Heart right ventricle (tissue), 16 donors: ENCODE data around the gene ADM2. TPM values are rescaled to one million over a fixed set of nuclear protein-coding genes. Genes with fewer than 3 reads are reported as not detected.
A peak's percentile ranks its signal among the peaks of the same experiment; 100 is the strongest.

Source experiments
- ATAC-seq, 8 donors: fragments of 200-7000 bp; cut with Tn5 transposase; one replicate each; pipeline ENCODE4 v1.9.1; 2020; ENCODE audit warnings: mild to moderate bottlenecking in 8 of 8, moderate library complexity in 8 of 8, moderate number of reproducible peaks in 1 of 8
- DNase-seq, 2 donors: peaks; one replicate each; pipeline ENCODE4 v3.0.0-alpha.2; 2020
- H3K27ac ChIP-seq, 10 donors: fragments of 200-600 bp; sonication (generic) in 2 of 10; one replicate each; pipeline versions ENCODE4 v1.5.0 to v1.8.0; 2020 to 2022; ENCODE audit warnings: mild to moderate bottlenecking in 3 of 10
- H3K27me3 ChIP-seq, 7 donors: fragments of 200-600 bp; one replicate each; pipeline ENCODE4 v1.8.0; 2021 to 2022; ENCODE audit warnings: mild to moderate bottlenecking in 2 of 7
- H3K36me3 ChIP-seq, 9 donors: fragments of 200-600 bp; sonication (generic) in 1 of 9; one replicate each; pipeline versions ENCODE4 v1.5.0 to v1.8.0; 2020 to 2022; ENCODE audit warnings: mild to moderate bottlenecking in 2 of 9
- H3K4me1 ChIP-seq, 9 donors: fragments of 200-600 bp; sonication (generic) in 1 of 9; one replicate each; pipeline versions ENCODE4 v1.5.0 to v1.8.0; 2020 to 2022; ENCODE audit warnings: mild to moderate bottlenecking in 4 of 9
- H3K4me3 ChIP-seq, 10 donors: fragments of 200-600 bp; sonication (generic) in 2 of 10; one replicate each; pipeline versions ENCODE4 v1.5.0 to v1.8.0; 2020 to 2022; ENCODE audit warnings: mild to moderate bottlenecking in 7 of 10, moderate library complexity in 2 of 10
- H3K9me3 ChIP-seq, 11 donors: fragments of 200-600 bp in 10 of 11; sonication (generic) in 2 of 11; one replicate each; pipeline versions ENCODE4 v1.5.0 to v1.8.0; 2013 to 2022; ENCODE audit warnings: mild to moderate bottlenecking in 2 of 11, control low read depth in 1 of 11, moderate library complexity in 1 of 11
- CTCF ChIP-seq, 9 donors: fragments of 200-600 bp; sonication (generic) in 2 of 9; IDR thresholded peaks; one replicate each; pipeline versions ENCODE4 v1.5.0 to v1.8.0; 2021 to 2022; ENCODE audit warnings: antibody characterized with exemption in 9 of 9, mild to moderate bottlenecking in 5 of 9, moderate library complexity in 1 of 9
- WGBS, 2 donors: extraction: QIAGEN DNeasy Blood & Tissue Kit; methylation state at CpG; one replicate each; pipeline ENCODE4 v1.1.7; 2013; ENCODE audit warnings: inconsistent platforms in 1 of 2; 5-methylcytosine and 5-hydroxymethylcytosine counted together
- intact Hi-C, 10 donors: fragments of 100-400 bp; cut with DNase I; formaldehyde crosslinking; loops; one replicate each; pipeline versions ENCODE4 v1.11.1 to v1.14.2; 2022
- polyA plus RNA-seq, 2 donors: library from polyadenylated mRNA; stranded (reverse); fragments of 200-250 nt; gene quantifications; one replicate each; pipeline ENCODE4 v1.2.3, GENCODE V29; 2013
- total RNA-seq, 10 donors: library from RNA; stranded (reverse); fragmentation: NEBNext Ultra II Directional in 3 of 10; extraction: Animal tissue kit (Norgen Biotek cat#: 25700) in 3 of 10; gene quantifications; one replicate each; pipeline versions ENCODE4 v1.2.1 to v1.2.4, GENCODE V29; 2021 to 2023
- donor health status: Arrhythmogenic right ventricular cardiomyopathy.
- donor health status: ischemic (EF 13 %, LVEDD 7.1; RV severe dilation, severe dysfunction).
- donor health status: healthy with polysubstance abuse.
- donor health status: DM: no; HTN: yes; CAD: no.
- donor health status: DM: no; HTN: no; CAD: no.
- donor health status: ischemic (EF 25% LVEDD 6.9; RV normal size, moderate dysfunction).
- donor health status: ischemic (EF 25% LVEDD 5.7; RV mildly dilated, moderate dysfunction).
- donor health status: healthy.
- donor health status: DM: yes; HTN: yes; CAD: no.
- donor health status: Ischemic cardiomyopathy.
- donor health status: ischemic (EF 35%, LVEDD 5.7; RV mildly dilated, moderate dysfunction).
- donor health status: nonischemic (EF 11% LVEDD 7.7; RV severe dilation, severe dysfunction).
- donor health status: DM: yes; HTN: yes; CAD: no.
- donor health status: PGD.
- donor health status: ischemic (EF 29% LVEDD 5.4; RV normal size, mild dysfunction).
- donor health status: nonischemic (EF 23%, LVEDD 6.1; RV moderate dilation, normal function).

The ADM2 gene
- total and polyA plus RNA-seq, 12 donors: 0.07 to 0.53 (median 0.15) TPM; not detected in 7

GRCh38 chr22:50508897-50509296 is 27.6 kb downstream of the ADM2 start:
- ATAC-seq: no peak
- intact Hi-C loops: loop anchor here in 6 of 10 donors (1.0 to 10.0 kb wide), 3 partner anchors 16 to 264 kb away; partner anchors contain the start of genes SCO2 (in 5 of the 6) and TUBGCP6 (in 4 of the 6)
- Histone ChIP-seq H3K27me3 (no peaks in the 10 kb centered on the region), H3K4me1 (peaks cover 13 to 33% (median 27%) of the 10 kb centered on the region in 9 donors), H3K27ac (peak overlapping the region in 8 of 10 donors; percentile 81 to 96 (median 91)), H3K4me3 (peak overlapping the region in 9 of 10 donors; percentile 54 to 90 (median 77)), H3K36me3 (peaks cover 3 to 38% (median 16%) of the 10 kb centered on the region in 9 donors), H3K9me3 (no peaks in the 10 kb centered on the region)
- DNase-seq: no peak
- 11 to 14% methylated on average over 3 of the region's 3 CpGs for WGBS, 2 donors
- no peak for TF ChIP-seq CTCF (IDR thresholded peaks at IDR 0.05)

GRCh38 chr22:50513175-50513574 is 31.8 kb downstream of the ADM2 start:
- TF ChIP-seq CTCF (IDR thresholded peaks at IDR 0.05): no peak
- intact Hi-C loops: no loop called here
- Histone ChIP-seq H3K9me3 (no peaks in the 10 kb centered on the region), H3K4me3 (no peak overlapping the region), H3K27me3 (no peaks in the 10 kb centered on the region), H3K27ac (no peak overlapping the region), H3K36me3 (peaks cover 0 to 47% (median 13%) of the 10 kb centered on the region in 9 donors), H3K4me1 (peaks cover 0 to 18% (median 12%) of the 10 kb centered on the region in 9 donors)
- DNase-seq (no peak), ATAC-seq (no peak)
- 96 to 98% methylated on average over 15 of the region's 15 CpGs for WGBS, 2 donors

DNA sequence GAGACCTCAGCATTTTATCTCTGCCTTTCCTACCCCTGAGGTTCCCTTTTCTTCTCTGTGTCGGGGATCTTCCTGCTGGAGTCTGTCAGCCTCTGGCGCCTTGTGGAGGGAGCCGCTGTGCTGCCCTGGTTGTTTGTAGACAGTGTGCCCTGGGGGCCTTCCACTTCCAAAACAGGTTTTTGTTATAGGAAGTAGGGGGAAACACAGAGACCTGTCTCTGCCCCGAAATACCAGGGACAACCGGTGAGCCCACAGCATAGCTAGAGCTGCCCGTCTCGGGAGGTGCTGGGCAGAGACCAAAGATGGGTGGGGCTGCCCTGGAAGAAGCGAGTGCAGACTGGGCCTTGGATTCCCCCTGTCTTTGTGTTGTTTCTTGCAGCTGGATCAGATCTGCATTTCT is 34.7 kb downstream of the ADM2 start:
- 90 to 94% methylated on average over 8 of the region's 8 CpGs for WGBS, 2 donors
- H3K27me3 ChIP-seq: no peaks in the 10 kb centered on the region
- H3K9me3 ChIP-seq: no peaks in the 10 kb centered on the region
- no peaks in the 10 kb centered on the region for H3K4me1 ChIP-seq
- H3K36me3 ChIP-seq: peaks cover 0 to 66% (median 21%) of the 10 kb centered on the region in 9 donors
- no peak overlapping the region for H3K27ac ChIP-seq
- DNase-seq (no peak), ATAC-seq (no peak)
- no peak for TF ChIP-seq CTCF (IDR thresholded peaks at IDR 0.05)
- H3K4me3 ChIP-seq: no peak overlapping the region
- intact Hi-C loops: no loop called here

GRCh38 chr22:50516891-50517290 is 35.5 kb downstream of the ADM2 start:
- Histone ChIP-seq H3K9me3 (no peaks in the 10 kb centered on the region), H3K36me3 (peaks cover 0 to 74% (median 24%) of the 10 kb centered on the region in 9 donors), H3K27ac (no peak overlapping the region), H3K4me3 (no peak overlapping the region), H3K4me1 (no peaks in the 10 kb centered on the region), H3K27me3 (no peaks in the 10 kb centered on the region)
- no peak for DNase-seq
- ATAC-seq: no peak
- TF ChIP-seq CTCF (IDR thresholded peaks at IDR 0.05): no peak
- 78 to 85% methylated on average over 16 of the region's 16 CpGs for WGBS, 2 donors
- intact Hi-C loops: no loop called here
